Measurements from ENCODE around the gene CAMK2A.

CAMK2A gene

DNA sequence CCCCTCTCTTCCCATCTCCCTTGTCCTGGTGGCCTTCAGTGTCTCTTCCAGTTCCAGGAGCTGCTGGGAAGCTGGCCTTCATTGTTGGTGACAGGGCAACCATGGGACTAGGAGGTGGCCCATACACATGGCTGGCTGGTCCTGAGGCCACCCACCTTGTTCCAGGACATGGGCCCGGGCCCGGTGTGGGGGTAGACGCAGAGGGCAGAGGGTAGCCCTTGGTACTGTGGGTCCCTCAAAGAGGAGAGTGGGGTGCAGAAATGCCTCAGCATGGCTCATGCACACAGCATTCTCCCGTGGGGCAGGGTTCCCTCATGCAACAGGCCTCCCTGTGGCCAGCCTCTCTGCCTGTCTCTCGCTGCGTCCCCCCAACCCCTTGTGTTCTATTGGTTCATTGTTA, 78.9 kb downstream of the CAMK2A start:
- H3K79me2 ChIP-seq (ENCODE audit: control insufficient read depth, low read length) = no peaks in the 10 kb centered on the region
- H3F3A ChIP-seq (ENCODE audit: control insufficient read depth, insufficient read depth) = no peaks in the 10 kb centered on the region
- H3K27me3 ChIP-seq (ENCODE audit: control insufficient read depth, low read length) = peaks cover 18% of the 10 kb centered on the region
- no peaks in the 10 kb centered on the region for H4K20me1 ChIP-seq (ENCODE audit: control insufficient read depth, insufficient read depth, low read depth, low read length)
- no peaks in the 10 kb centered on the region for H3K9me2 ChIP-seq (replicated peaks; ENCODE audit: control insufficient read depth, low read length)
- H3K4me2 ChIP-seq (ENCODE audit: low read length) = no peak overlapping the region
- H3K4me3 ChIP-seq (ENCODE audit: low read length) = no peak overlapping the region
- no peak overlapping the region for H3K27ac ChIP-seq (ENCODE audit: low read depth, low read length)
- TF ChIP-seq EZH2phosphoT487 (IDR thresholded peaks at IDR 0.05; ENCODE audit: borderline replicate concordance, low read length) = no peak
- TF ChIP-seq, protein P1, sequence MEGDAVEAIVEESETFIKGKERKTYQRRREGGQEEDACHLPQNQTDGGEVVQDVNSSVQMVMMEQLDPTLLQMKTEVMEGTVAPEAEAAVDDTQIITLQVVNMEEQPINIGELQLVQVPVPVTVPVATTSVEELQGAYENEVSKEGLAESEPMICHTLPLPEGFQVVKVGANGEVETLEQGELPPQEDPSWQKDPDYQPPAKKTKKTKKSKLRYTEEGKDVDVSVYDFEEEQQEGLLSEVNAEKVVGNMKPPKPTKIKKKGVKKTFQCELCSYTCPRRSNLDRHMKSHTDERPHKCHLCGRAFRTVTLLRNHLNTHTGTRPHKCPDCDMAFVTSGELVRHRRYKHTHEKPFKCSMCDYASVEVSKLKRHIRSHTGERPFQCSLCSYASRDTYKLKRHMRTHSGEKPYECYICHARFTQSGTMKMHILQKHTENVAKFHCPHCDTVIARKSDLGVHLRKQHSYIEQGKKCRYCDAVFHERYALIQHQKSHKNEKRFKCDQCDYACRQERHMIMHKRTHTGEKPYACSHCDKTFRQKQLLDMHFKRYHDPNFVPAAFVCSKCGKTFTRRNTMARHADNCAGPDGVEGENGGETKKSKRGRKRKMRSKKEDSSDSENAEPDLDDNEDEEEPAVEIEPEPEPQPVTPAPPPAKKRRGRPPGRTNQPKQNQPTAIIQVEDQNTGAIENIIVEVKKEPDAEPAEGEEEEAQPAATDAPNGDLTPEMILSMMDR (IDR thresholded peaks at IDR 0.05; ENCODE audit: low read depth, low read length, poor library complexity, severe bottlenecking) = no peak
- no peaks in the 10 kb centered on the region for H3K4me1 ChIP-seq (ENCODE audit: control insufficient read depth, low read length)
- H3K36me3 ChIP-seq (ENCODE audit: control insufficient read depth, low read length) = no peaks in the 10 kb centered on the region
- H3K9me3 ChIP-seq (ENCODE audit: control insufficient read depth, insufficient read depth, low read length) = no peaks in the 10 kb centered on the region

GRCh38 chr5:150209099-150209635, 80.4 kb downstream of the CAMK2A start:
- no peaks in the 10 kb centered on the region for H3K79me2 ChIP-seq (ENCODE audit: control insufficient read depth, low read length)
- H3K36me3 ChIP-seq (ENCODE audit: control insufficient read depth, low read length) = no peaks in the 10 kb centered on the region
- peaks cover 18% of the 10 kb centered on the region for H3K27me3 ChIP-seq (ENCODE audit: control insufficient read depth, low read length)
- no peak overlapping the region for H3K4me2 ChIP-seq (ENCODE audit: low read length)
- H3K4me1 ChIP-seq (ENCODE audit: control insufficient read depth, low read length) = no peaks in the 10 kb centered on the region
- TF ChIP-seq, protein P1 (IDR thresholded peaks at IDR 0.05; ENCODE audit: low read depth, low read length, poor library complexity, severe bottlenecking) = no peak
- TF ChIP-seq EZH2phosphoT487 (IDR thresholded peaks at IDR 0.05; ENCODE audit: borderline replicate concordance, low read length) = no peak
- no peak overlapping the region for H3K27ac ChIP-seq (ENCODE audit: low read depth, low read length)
- no peaks in the 10 kb centered on the region for H3F3A ChIP-seq (ENCODE audit: control insufficient read depth, insufficient read depth)
- H4K20me1 ChIP-seq (ENCODE audit: control insufficient read depth, insufficient read depth, low read depth, low read length) = no peaks in the 10 kb centered on the region
- no peaks in the 10 kb centered on the region for H3K9me2 ChIP-seq (replicated peaks; ENCODE audit: control insufficient read depth, low read length)
- H3K9me3 ChIP-seq (ENCODE audit: control insufficient read depth, insufficient read depth, low read length) = no peaks in the 10 kb centered on the region
- H3K4me3 ChIP-seq (ENCODE audit: low read length) = no peak overlapping the region

DNA sequence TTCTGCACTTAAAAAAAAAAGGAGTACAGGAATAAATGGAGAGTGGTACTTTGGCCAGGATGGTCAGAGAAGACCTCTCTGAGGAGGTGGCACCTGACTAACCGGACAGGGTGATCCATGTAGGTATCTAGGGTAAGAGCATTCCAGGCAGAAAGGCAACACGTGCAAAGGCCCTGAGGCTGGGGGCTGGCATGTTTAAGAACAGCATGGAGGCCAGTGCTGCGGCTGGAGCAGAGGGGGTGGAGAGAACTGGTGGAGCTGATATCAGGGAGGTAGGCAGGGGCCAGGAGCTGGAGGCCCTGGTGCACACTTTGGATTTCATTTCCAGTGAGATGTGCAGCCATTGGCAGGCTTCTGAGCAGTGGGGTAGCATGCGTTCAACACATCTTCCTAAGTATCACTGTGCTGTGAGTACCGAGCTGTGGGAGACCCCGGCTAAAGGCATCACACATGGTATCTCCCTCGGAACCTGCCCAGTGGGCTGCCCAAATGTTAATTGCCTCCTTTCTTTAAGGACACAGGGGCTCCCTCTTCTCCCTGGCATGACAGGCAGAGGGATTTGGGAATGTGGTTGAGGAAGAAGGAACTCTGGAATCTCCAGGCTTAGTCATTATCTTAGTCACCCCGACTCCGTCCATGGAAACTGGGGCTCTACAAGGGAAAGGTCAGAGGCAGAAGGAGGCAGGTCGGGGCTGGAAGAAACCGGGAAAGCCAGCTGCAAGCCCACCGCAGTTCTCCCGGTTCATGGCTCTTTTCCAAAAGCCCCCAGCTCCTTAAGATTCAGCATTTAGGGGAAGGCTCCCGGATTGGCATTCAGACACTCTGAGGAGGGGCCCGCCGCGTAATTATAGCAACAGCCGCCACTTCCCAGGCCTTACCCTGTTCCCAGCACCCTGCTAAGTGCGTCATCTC, 81.1 kb downstream of the CAMK2A start:
- Histone ChIP-seq H3K36me3 (ENCODE audit: control insufficient read depth, low read length) (no peaks in the 10 kb centered on the region), H3K9me3 (ENCODE audit: control insufficient read depth, insufficient read depth, low read length) (no peaks in the 10 kb centered on the region), H3K4me3 (ENCODE audit: low read length) (no peak overlapping the region), H3K27ac (ENCODE audit: low read depth, low read length) (no peak overlapping the region), H3K9me2 (replicated peaks; ENCODE audit: control insufficient read depth, low read length) (no peaks in the 10 kb centered on the region), H3K27me3 (ENCODE audit: control insufficient read depth, low read length) (peaks cover 18% of the 10 kb centered on the region), H3K4me1 (ENCODE audit: control insufficient read depth, low read length) (no peaks in the 10 kb centered on the region), H3F3A (ENCODE audit: control insufficient read depth, insufficient read depth) (no peaks in the 10 kb centered on the region), H4K20me1 (ENCODE audit: control insufficient read depth, insufficient read depth, low read depth, low read length) (no peaks in the 10 kb centered on the region), H3K4me2 (ENCODE audit: low read length) (no peak overlapping the region), H3K79me2 (ENCODE audit: control insufficient read depth, low read length) (no peaks in the 10 kb centered on the region)
- TF ChIP-seq EZH2phosphoT487 (IDR thresholded peaks at IDR 0.05; ENCODE audit: borderline replicate concordance, low read length) = no peak
- TF ChIP-seq, protein P1 (IDR thresholded peaks at IDR 0.05; ENCODE audit: low read depth, low read length, poor library complexity, severe bottlenecking) = no peak
